ENCODE results near the gene LRRC47.

DNA sequence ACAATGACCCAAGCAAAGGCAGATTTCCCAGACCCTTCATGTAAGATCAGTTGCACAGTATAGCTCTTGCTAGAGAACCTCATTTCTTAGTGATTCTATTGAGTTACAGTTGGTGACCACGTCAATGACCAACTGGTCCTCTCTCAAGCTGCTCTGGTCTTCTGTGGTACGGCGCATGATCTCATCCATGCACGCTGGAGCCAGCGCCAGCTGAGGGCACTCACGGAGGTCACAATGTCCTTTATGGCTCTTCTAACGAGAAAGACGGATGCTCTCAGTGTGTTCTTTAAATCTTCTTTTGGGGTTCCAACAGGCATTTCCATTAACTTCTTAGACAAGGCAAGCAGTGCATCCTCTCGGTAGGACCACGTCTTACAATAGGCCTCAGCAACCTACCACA, 38.4 kb upstream of the LRRC47 start:
- TF ChIP-seq, protein P1, sequence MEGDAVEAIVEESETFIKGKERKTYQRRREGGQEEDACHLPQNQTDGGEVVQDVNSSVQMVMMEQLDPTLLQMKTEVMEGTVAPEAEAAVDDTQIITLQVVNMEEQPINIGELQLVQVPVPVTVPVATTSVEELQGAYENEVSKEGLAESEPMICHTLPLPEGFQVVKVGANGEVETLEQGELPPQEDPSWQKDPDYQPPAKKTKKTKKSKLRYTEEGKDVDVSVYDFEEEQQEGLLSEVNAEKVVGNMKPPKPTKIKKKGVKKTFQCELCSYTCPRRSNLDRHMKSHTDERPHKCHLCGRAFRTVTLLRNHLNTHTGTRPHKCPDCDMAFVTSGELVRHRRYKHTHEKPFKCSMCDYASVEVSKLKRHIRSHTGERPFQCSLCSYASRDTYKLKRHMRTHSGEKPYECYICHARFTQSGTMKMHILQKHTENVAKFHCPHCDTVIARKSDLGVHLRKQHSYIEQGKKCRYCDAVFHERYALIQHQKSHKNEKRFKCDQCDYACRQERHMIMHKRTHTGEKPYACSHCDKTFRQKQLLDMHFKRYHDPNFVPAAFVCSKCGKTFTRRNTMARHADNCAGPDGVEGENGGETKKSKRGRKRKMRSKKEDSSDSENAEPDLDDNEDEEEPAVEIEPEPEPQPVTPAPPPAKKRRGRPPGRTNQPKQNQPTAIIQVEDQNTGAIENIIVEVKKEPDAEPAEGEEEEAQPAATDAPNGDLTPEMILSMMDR (IDR thresholded peaks at IDR 0.05): no peak
- no peak for TF ChIP-seq POLR2A (IDR thresholded peaks at IDR 0.05)

Data from uterus (tissue), 2 donors.